HG03025 (cell line): Measurements from ENCODE around the gene ST14.
"Not testable (repeated sequence)": the region's sequence is repeated elsewhere in the genome, so short reads cannot be mapped to it uniquely, and the experiment has no call there.

ENCODE experiments used
- ATAC-seq: cut with Tn5 transposase; IDR thresholded peaks from one replicate; pipeline ENCODE4 v1.9.1; 2021; ENCODE audit warnings: mild to moderate bottlenecking, moderate library complexity; ENCODE audit not compliant: unreplicated experiment, low FRiP score

The ST14 gene

GRCh38 chr11:130218501-130219070 lies 59.0 kb downstream of the ST14 start:
- ATAC-seq = no peak

DNA sequence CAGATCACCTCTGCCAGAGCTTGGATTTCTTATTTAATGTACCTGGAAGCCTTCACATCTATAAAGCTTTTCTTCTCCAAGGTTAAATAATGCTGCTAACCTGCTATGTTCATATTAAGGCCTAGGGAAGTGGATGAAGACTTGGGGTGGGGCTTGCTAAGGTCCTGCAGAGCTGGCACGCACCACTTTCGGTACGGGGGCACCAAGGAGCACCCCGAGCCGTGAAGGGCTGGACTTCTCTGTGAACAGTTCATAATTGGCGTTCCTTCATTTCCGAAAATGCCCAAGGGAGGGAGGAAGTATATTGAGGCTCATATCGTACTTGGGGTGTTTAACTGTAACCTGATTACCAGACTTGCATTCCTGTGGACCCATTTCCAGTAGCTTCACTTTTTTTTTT lies 59.6 kb downstream of the ST14 start:
- ATAC-seq = no peak

- no peak for ATAC-seq
Observed at GRCh38 chr11:130220311-130221035, 60.9 kb downstream of the ST14 start.

GRCh38 chr11:130223291-130223971 lies 63.8 kb downstream of the ST14 start:
- ATAC-seq = no peak

- ATAC-seq = no peak
Observed at GRCh38 chr11:130227373-130227772, 67.8 kb downstream of the ST14 start.

DNA sequence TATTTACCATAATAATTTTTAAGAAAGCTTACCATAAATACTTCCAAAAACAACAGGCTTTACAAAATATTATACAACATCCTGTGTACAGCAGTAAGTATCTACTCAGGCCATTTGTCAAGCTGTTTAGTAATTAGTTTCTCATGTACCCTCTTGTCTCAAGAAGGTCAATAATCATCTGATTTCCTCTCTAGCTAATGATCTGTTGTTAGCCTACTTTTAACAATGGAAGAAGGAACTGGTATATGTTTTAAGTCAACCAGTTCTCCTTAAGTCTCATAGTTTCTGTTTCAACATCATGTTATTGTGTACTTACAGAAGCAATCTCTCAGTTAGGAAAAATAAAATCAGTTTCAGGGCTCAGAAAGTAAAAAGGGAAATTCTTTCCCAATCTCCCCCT lies 73.9 kb downstream of the ST14 start:
- not testable (repeated sequence) for ATAC-seq

GRCh38 chr11:130233888-130234287 lies 74.3 kb downstream of the ST14 start:
- not testable (repeated sequence) for ATAC-seq

- ATAC-seq = no peak
Observed at GRCh38 chr11:130234315-130234714, 74.7 kb downstream of the ST14 start.

DNA sequence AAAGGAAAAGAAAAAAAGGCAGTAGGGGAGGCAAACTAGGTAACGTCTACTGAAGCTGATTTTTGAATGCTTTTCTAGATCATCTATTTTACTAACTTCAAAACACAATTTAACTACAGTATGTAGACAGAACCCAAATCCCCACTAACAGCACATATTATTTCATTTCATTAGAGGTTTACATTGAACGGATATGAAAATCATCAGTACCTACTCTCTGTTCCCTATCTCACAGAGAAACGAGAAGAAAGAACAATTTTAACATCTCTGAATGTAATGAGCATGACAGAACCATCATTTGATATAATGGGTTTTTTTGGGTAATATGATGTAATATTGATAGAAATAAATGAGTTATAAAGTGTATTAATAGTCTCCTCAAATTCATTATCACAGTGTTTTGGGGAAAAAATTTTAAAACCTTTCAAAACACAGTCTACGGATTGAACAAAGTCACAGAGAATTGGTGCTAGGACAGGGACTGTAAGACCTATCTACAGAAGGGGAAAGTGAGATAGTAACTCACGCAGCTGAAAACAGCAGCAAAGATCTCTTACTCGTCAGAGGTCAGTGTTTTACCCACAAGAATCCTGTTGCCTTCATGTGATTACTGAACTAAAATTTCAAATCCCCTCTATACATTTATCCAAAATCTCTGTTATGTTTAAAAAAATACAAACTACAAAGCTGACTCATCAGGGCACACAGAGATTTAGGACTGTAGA lies 77.9 kb downstream of the ST14 start:
- ATAC-seq = peak; percentile 61

DNA sequence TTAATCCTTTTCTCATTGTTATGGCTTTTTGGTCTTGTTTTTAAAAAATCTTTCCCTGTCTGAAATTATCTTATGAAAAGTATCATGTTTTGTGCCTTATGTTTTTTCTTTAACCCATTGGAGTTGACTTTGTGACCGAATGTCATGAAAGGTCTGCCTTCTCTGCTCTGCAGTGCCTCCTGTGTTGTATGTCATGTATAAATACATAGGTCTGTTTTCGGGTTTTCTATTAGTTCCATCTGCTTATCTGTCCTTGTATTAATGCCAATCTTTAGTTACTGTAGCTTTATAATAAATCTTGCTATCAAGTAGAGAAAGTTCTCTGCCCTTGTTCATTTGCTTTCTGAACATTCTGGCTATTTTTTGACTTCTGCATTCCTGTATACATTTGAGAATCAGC lies 82.1 kb downstream of the ST14 start:
- ATAC-seq = no peak

DNA sequence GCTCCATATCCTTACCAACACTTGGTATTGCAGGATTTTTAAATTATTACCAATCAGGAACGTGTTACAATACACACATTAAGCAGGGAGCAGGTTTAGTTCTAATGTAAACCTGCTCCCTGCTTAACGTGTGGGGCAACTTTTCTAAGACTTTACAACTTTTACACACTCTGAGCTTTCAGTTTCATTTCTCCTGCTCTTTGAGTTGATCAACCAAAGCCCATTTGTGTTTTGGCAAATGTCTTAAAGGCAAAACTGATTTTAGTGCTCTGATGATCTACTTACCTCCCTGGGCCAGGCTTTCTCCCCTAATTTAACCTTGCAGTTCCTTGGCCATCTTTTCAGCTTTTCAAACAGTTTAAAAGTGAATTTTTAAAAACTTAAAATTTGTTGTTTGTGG lies 84.2 kb downstream of the ST14 start:
- peak; percentile 63 for ATAC-seq

GRCh38 chr11:130244848-130245247 lies 85.3 kb downstream of the ST14 start:
- ATAC-seq = no peak

DNA sequence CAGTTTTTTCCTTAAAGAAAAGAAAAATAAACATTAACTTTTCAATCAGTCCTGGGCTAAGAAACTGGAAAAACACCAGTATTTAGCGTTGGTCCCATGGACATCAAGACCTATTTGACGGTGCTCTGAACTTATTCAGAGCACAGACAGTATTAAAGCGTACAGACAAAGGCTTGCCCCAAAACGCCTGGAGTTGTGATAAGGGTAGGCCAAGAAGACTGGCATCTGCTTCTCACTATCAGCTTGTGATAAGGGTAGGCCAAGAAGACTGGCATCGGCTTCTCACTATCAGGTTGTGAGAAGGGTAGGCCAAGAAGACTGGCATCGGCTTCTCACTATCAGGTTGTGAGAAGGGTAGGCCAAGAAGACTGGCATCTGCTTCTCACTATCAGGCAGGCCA lies 85.8 kb downstream of the ST14 start:
- ATAC-seq = not testable (repeated sequence)

- ATAC-seq = no peak
Observed at GRCh38 chr11:130246270-130246669, 86.7 kb downstream of the ST14 start.

- no peak for ATAC-seq
Observed at GRCh38 chr11:130246738-130247137, 87.2 kb downstream of the ST14 start.

DNA sequence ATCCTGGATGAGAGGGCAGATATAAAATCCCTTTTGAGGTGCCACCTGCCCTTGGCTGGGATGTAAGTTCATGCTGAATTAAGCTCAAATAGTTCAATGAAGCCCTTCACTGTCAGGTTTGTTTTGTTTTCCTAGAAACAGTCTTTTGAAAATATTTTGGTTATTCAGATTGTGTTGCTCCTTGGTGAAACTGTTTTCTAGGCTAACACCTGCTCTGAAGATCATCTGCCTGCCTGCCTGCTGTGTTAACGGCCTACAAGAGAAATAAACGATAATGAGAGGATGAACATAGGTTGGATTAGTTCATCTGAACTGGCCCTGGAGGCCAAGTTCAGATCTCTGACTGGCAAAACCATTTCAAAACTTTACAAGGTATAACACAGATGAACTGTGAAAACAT lies 87.7 kb downstream of the ST14 start:
- ATAC-seq = no peak

DNA sequence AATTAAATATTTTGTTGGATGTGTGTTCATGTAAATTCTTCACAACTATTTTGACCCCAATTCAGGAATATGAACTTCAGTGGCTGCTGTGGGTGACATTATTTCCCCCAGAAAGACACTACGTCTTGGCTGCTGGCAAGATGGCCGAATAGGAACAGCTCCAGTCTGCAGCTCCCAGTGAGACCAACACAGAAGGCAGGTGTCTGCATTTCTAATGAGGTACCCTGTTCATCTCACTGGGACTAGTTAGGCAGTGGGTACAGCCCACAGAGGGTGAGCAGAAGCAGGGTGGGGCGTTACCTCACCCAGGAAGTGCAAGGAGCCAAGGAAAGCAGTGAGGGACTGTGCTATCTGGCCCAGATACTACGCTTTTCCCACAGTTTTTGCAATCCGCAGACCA lies 89.8 kb downstream of the ST14 start:
- no peak for ATAC-seq

DNA sequence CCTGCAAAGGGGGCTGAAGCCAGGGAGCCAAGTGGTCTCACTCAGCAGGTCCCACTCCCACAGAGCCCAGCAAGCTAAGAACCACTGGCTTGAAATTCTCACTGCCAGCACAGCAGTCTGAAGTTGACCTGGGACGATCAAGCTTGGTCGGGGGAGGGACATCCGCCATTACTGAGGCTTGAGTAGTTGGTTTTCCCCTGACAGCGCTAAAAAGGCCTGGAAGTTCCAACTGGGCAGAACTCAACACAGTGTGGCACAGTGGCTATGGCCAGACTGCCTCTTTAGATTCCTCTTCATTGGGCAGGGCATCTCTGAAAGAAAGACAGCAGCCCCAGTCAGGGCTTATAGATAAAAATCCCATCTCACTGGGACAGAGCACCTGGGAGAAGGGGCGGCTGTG lies 90.3 kb downstream of the ST14 start:
- ATAC-seq = not testable (repeated sequence)

DNA sequence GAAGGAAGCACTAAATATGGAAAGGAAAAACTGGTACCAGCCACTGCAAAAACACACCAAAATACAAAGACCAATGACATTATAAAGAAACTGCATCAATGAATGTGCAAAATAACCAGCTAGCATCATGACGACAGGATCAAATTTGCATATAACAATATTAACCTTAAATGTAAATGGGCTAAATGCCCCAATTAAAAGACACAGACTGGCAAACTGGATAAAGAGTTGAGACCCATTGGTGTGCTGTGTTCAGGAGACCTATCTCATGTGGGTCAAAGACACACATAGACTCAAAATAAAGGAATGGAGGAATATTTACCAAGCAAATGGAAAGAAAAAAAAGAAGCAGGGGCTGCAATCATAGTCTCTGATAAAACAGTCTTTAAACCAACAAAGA lies 92.2 kb downstream of the ST14 start:
- not testable (repeated sequence) for ATAC-seq
